ENCODE measurements around the gene TMEM167A.

The TMEM167A gene

GRCh38 chr5:83076742-83077661, at the start of gene TMEM167A, which contains the start of gene XRCC4:
Gene TMEM167A, minus strand, starts transcription at chr5:83077394. Its CDS starts 71 bp downstream, at chr5:83077323.
Gene XRCC4, plus strand, starts transcription at chr5:83077547. Its CDS starts 27,373 bp downstream, at chr5:83104920.
- Histone ChIP-seq H3K9ac (ENCODE audit: low read length) (peak within 1 kb of the TSS; percentile 83), H3F3A (ENCODE audit: insufficient read depth, low read length) (no peaks in the 10 kb centered on the region), H3K4me1 (ENCODE audit: insufficient read depth, low read length, severe bottlenecking) (peaks cover 26% of the 10 kb centered on the region), H3K36me3 (ENCODE audit: insufficient read depth, low read length) (peaks cover 27% of the 10 kb centered on the region), H2AFZ (ENCODE audit: low read length) (no peak within 1 kb of the TSS), H3K27me3 (ENCODE audit: insufficient read depth, low read length) (no peaks in the 10 kb centered on the region), H3K4me3 (ENCODE audit: low read depth, low read length, poor library complexity, severe bottlenecking) (peak within 1 kb of the TSS; percentile 80), H3K79me2 (ENCODE audit: insufficient read depth, low read length) (peaks cover 60% of the 10 kb centered on the region), H3K27ac (ENCODE audit: low read depth, low read length, poor library complexity, severe bottlenecking) (peak within 1 kb of the TSS; percentile 81), H3K4me2 (ENCODE audit: low read length) (peak within 1 kb of the TSS; percentile 87), H3K9me3 (ENCODE audit: low read length) (no peaks in the 10 kb centered on the region), H3K9me2 (ENCODE audit: low read depth, low read length) (no peaks in the 10 kb centered on the region), H4K20me1 (ENCODE audit: insufficient read depth, low read length) (no peaks in the 10 kb centered on the region)
- TF ChIP-seq EZH2 (IDR thresholded peaks at IDR 0.05; ENCODE audit: borderline replicate concordance, low read length) (no peak), CTCF (IDR thresholded peaks at IDR 0.05; ENCODE audit: low read length) (no peak)

GRCh38 chr5:83126501-83126900, 49.3 kb upstream of the TMEM167A start:
- Histone ChIP-seq H3K9me3 (ENCODE audit: low read length) (no peaks in the 10 kb centered on the region), H2AFZ (ENCODE audit: low read length) (no peak overlapping the region), H3K9ac (ENCODE audit: low read length) (no peak overlapping the region), H3K36me3 (ENCODE audit: insufficient read depth, low read length) (no peaks in the 10 kb centered on the region), H3K4me2 (ENCODE audit: low read length) (no peak overlapping the region), H3F3A (ENCODE audit: insufficient read depth, low read length) (no peaks in the 10 kb centered on the region), H3K27me3 (ENCODE audit: insufficient read depth, low read length) (no peaks in the 10 kb centered on the region), H3K79me2 (ENCODE audit: insufficient read depth, low read length) (no peaks in the 10 kb centered on the region), H3K4me3 (ENCODE audit: low read depth, low read length, poor library complexity, severe bottlenecking) (no peak overlapping the region), H3K4me1 (ENCODE audit: insufficient read depth, low read length, severe bottlenecking) (no peaks in the 10 kb centered on the region), H4K20me1 (ENCODE audit: insufficient read depth, low read length) (no peaks in the 10 kb centered on the region), H3K9me2 (ENCODE audit: low read depth, low read length) (no peaks in the 10 kb centered on the region), H3K27ac (ENCODE audit: low read depth, low read length, poor library complexity, severe bottlenecking) (no peak overlapping the region)
- no peak for TF ChIP-seq EZH2 (IDR thresholded peaks at IDR 0.05; ENCODE audit: borderline replicate concordance, low read length)
- TF ChIP-seq CTCF (IDR thresholded peaks at IDR 0.05; ENCODE audit: low read length) = no peak

- Histone ChIP-seq H3K4me2 (ENCODE audit: low read length) (no peak overlapping the region), H2AFZ (ENCODE audit: low read length) (no peak overlapping the region), H3K36me3 (ENCODE audit: insufficient read depth, low read length) (no peaks in the 10 kb centered on the region), H3K9me3 (ENCODE audit: low read length) (no peaks in the 10 kb centered on the region), H3K4me3 (ENCODE audit: low read depth, low read length, poor library complexity, severe bottlenecking) (no peak overlapping the region), H3K9me2 (ENCODE audit: low read depth, low read length) (no peaks in the 10 kb centered on the region), H3F3A (ENCODE audit: insufficient read depth, low read length) (no peaks in the 10 kb centered on the region), H3K27ac (ENCODE audit: low read depth, low read length, poor library complexity, severe bottlenecking) (no peak overlapping the region), H3K9ac (ENCODE audit: low read length) (no peak overlapping the region), H3K27me3 (ENCODE audit: insufficient read depth, low read length) (no peaks in the 10 kb centered on the region), H4K20me1 (ENCODE audit: insufficient read depth, low read length) (no peaks in the 10 kb centered on the region), H3K79me2 (ENCODE audit: insufficient read depth, low read length) (no peaks in the 10 kb centered on the region), H3K4me1 (ENCODE audit: insufficient read depth, low read length, severe bottlenecking) (no peaks in the 10 kb centered on the region)
- TF ChIP-seq EZH2 (IDR thresholded peaks at IDR 0.05; ENCODE audit: borderline replicate concordance, low read length) = no peak
- TF ChIP-seq CTCF (IDR thresholded peaks at IDR 0.05; ENCODE audit: low read length) = no peak
Measured at GRCh38 chr5:83125560-83125959, 48.4 kb upstream of the TMEM167A start.
